ENCODE results near the gene TMC4.

GRCh38 chr19:54190503-54191010 is 17.6 kb upstream of the TMC4 start:
- TF ChIP-seq, protein P1, sequence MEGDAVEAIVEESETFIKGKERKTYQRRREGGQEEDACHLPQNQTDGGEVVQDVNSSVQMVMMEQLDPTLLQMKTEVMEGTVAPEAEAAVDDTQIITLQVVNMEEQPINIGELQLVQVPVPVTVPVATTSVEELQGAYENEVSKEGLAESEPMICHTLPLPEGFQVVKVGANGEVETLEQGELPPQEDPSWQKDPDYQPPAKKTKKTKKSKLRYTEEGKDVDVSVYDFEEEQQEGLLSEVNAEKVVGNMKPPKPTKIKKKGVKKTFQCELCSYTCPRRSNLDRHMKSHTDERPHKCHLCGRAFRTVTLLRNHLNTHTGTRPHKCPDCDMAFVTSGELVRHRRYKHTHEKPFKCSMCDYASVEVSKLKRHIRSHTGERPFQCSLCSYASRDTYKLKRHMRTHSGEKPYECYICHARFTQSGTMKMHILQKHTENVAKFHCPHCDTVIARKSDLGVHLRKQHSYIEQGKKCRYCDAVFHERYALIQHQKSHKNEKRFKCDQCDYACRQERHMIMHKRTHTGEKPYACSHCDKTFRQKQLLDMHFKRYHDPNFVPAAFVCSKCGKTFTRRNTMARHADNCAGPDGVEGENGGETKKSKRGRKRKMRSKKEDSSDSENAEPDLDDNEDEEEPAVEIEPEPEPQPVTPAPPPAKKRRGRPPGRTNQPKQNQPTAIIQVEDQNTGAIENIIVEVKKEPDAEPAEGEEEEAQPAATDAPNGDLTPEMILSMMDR (IDR thresholded peaks at IDR 0.05 in 8 of 11, conservative IDR thresholded peaks at IDR 0.05 in 3 of 11) = peak in 2 of 11 experiments; percentile 21 to 26
- TF ChIP-seq POLR2A (IDR thresholded peaks at IDR 0.05) = no peak
- TF ChIP-seq POLR2AphosphoS5 (IDR thresholded peaks at IDR 0.05) = peak in 1 of 3 donors; percentile 67
